Left ventricle myocardium inferior (tissue), 1 donor: ENCODE data around the gene KLC1. TPM values are rescaled to one million over a fixed set of nuclear protein-coding genes. Genes with fewer than 3 reads are reported as not detected.
A peak's percentile ranks its signal among the peaks of the same experiment; 100 is the strongest.

ENCODE experiments used
- DNase-seq: peaks from one replicate; pipeline ENCODE4 v3.0.0-alpha.2; 2020
- H3K27ac ChIP-seq: fragments of 200-600 bp; replicated peaks from 2 replicates; pipeline ENCODE4 v1.8.0; 2021
- H3K27me3 ChIP-seq: fragments of 200-600 bp; 2 replicates; pipeline ENCODE4 v1.8.0; 2021; ENCODE audit warnings: low read depth
- H3K36me3 ChIP-seq: fragments of 200-600 bp; 2 replicates; pipeline ENCODE4 v1.8.0; 2021
- H3K4me1 ChIP-seq: fragments of 200-600 bp; 2 replicates; pipeline ENCODE4 v1.8.0; 2021
- H3K4me3 ChIP-seq: fragments of 200-600 bp; 2 replicates; pipeline ENCODE4 v1.8.0; 2021; ENCODE audit warnings: mild to moderate bottlenecking, moderate library complexity
- H3K9me3 ChIP-seq: fragments of 200-600 bp; replicated peaks from 2 replicates; pipeline ENCODE4 v1.8.0; 2021
- CTCF ChIP-seq: fragments of 200-600 bp; IDR thresholded peaks from 2 replicates; pipeline ENCODE4 v1.8.0; 2021; ENCODE audit warnings: antibody characterized with exemption, mild to moderate bottlenecking, borderline replicate concordance
- intact Hi-C: fragments of 100-400 bp; cut with micrococcal nuclease; formaldehyde crosslinking; loops from one replicate; pipeline ENCODE4 v1.11.0; 2022
- total RNA-seq: library from RNA; stranded (reverse); fragmentation: NEBNext Ultra II Directional; extraction: Animal tissue kit (Norgen Biotek cat#: 25700); gene quantifications from one replicate; pipeline ENCODE4 v1.2.1, GENCODE V29; 2021
- donor health status: DM: no; HTN: yes; CAD: no; lungs with severe emphysema.

The KLC1 gene
- total RNA-seq, 1 donor from 2014 or later = 137 TPM

GRCh38 chr14:103626146-103626850 is 2.7 kb upstream of the KLC1 start:
- TF ChIP-seq CTCF = no peak
- Histone ChIP-seq H3K27me3 (no peaks in the 10 kb centered on the region), H3K9me3 (no peaks in the 10 kb centered on the region), H3K36me3 (no peaks in the 10 kb centered on the region), H3K4me3 (no peak overlapping the region), H3K27ac (peak overlapping the region; percentile 76), H3K4me1 (peaks cover 64% of the 10 kb centered on the region)
- intact Hi-C loops = no loop called here
- DNase-seq = no peak

GRCh38 chr14:103627073-103628025 is 1.7 kb upstream of the KLC1 start:
- intact Hi-C loops = no loop called here
- TF ChIP-seq CTCF = no peak
- H3K27ac ChIP-seq = peak overlapping the region; percentile 100
- no peaks in the 10 kb centered on the region for H3K27me3 ChIP-seq
- H3K4me3 ChIP-seq = peak overlapping the region; percentile 97
- DNase-seq = no peak
- no peaks in the 10 kb centered on the region for H3K9me3 ChIP-seq
- peaks cover 2% of the 10 kb centered on the region for H3K36me3 ChIP-seq
- H3K4me1 ChIP-seq = peaks cover 74% of the 10 kb centered on the region

- Histone ChIP-seq H3K27me3 (no peaks in the 10 kb centered on the region), H3K27ac (peak overlapping the region; percentile 100), H3K4me3 (peak overlapping the region; percentile 97), H3K4me1 (peaks cover 83% of the 10 kb centered on the region), H3K9me3 (no peaks in the 10 kb centered on the region), H3K36me3 (peaks cover 4% of the 10 kb centered on the region)
- intact Hi-C loops = no loop called here
- peak; percentile 78 for DNase-seq
- TF ChIP-seq CTCF = no peak
Observed at GRCh38 chr14:103628221-103628683, 759 bp upstream of the KLC1 start.

GRCh38 chr14:103629503-103630121 is 601 bp downstream of the KLC1 start:
- DNase-seq = peak; percentile 70
- peaks cover 4% of the 10 kb centered on the region for H3K36me3 ChIP-seq
- H3K4me3 ChIP-seq = peak overlapping the region; percentile 97
- peak overlapping the region; percentile 100 for H3K27ac ChIP-seq
- H3K4me1 ChIP-seq = peaks cover 86% of the 10 kb centered on the region
- H3K9me3 ChIP-seq = no peaks in the 10 kb centered on the region
- no peaks in the 10 kb centered on the region for H3K27me3 ChIP-seq
- no peak for TF ChIP-seq CTCF
- intact Hi-C loops = no loop called here

- H3K4me1 ChIP-seq = peaks cover 86% of the 10 kb centered on the region
Observed at GRCh38 chr14:103630364-103631108, 1.5 kb downstream of the KLC1 start.

More at GRCh38 chr14:103630364-103631108, 1.5 kb downstream of the KLC1 start:
- Histone ChIP-seq H3K4me3 (peak overlapping the region; percentile 97), H3K36me3 (peaks cover 4% of the 10 kb centered on the region), H3K9me3 (no peaks in the 10 kb centered on the region), H3K27me3 (no peaks in the 10 kb centered on the region), H3K27ac (peak overlapping the region; percentile 100)
- no peak for TF ChIP-seq CTCF
- intact Hi-C loops = no loop called here
- DNase-seq = no peak
